ENCODE data around the gene LPCAT2. TPM values are rescaled to one million over a fixed set of nuclear protein-coding genes. Genes with fewer than 3 reads are reported as not detected.
A peak's percentile ranks its signal among the peaks of the same experiment; 100 is the strongest.

Gene LPCAT2
- total and polyA plus RNA-seq, 2 of the 13 experiments (the other 11 are each of a cell fraction or from before 2014, with no cell fraction given) = 9.9 to 17.6 TPM

- TF ChIP-seq KDM3A (CRISPR knock-in tag; IDR thresholded peaks at IDR 0.05; ENCODE audit: low read depth) (peak; percentile 75; the same call in 1 of the 2 replicates), ZSCAN22 (CRISPR knock-in tag; IDR thresholded peaks at IDR 0.05) (peak; percentile 97), HNRNPUL1 (IDR thresholded peaks at IDR 0.05; ENCODE audit: low read depth, low read length) (no peak), MYNN (CRISPR knock-in tag; IDR thresholded peaks at IDR 0.05; ENCODE audit: low read depth) (peak; percentile 60; the same call in 1 of the 2 replicates), ZFP90 (CRISPR knock-in tag; IDR thresholded peaks at IDR 0.05; ENCODE audit: borderline replicate concordance) (peak; percentile 83; the same call in 1 of the 2 replicates), ZNF800 (CRISPR knock-in tag; IDR thresholded peaks at IDR 0.05) (peak; percentile 60; the same call in 1 of the 2 replicates), MTA1 (CRISPR knock-in tag; IDR thresholded peaks at IDR 0.05; ENCODE audit: borderline replicate concordance) (no peak), TFDP1 (CRISPR knock-in tag; IDR thresholded peaks at IDR 0.05; ENCODE audit: borderline replicate concordance) (no peak), ZNF33A (CRISPR knock-in tag; IDR thresholded peaks at IDR 0.05; ENCODE audit: borderline replicate concordance) (no peak), HOXA3 (CRISPR knock-in tag; IDR thresholded peaks at IDR 0.05) (0 out of 2 replicates have a peak, but pooled peaks have one; percentile 48), ZNF136 (CRISPR knock-in tag; IDR thresholded peaks at IDR 0.05; ENCODE audit: low read depth) (no peak), HES4 (CRISPR knock-in tag; IDR thresholded peaks at IDR 0.05; ENCODE audit: borderline replicate concordance) (no peak), FOSL2 (CRISPR knock-in tag; IDR thresholded peaks at IDR 0.05) (no peak), RAD21 (CRISPR knock-in tag; IDR thresholded peaks at IDR 0.05) (peak; percentile 23; the same call in 1 of the 2 replicates), CCDC6 (CRISPR knock-in tag; IDR thresholded peaks at IDR 0.05) (0 out of 2 replicates have a peak, but pooled peaks have one; percentile 33), DNMT3B (CRISPR knock-in tag; conservative IDR thresholded peaks at IDR 0.05) (no peak), ZNF598 (CRISPR knock-in tag; IDR thresholded peaks at IDR 0.05; ENCODE audit: borderline replicate concordance) (peak; percentile 60; the same call in 1 of the 2 replicates), DRAP1 (CRISPR knock-in tag; IDR thresholded peaks at IDR 0.05) (peak; percentile 71), TGIF2 (CRISPR knock-in tag; IDR thresholded peaks at IDR 0.05) (no peak; the same call in 1 of the 2 replicates), ZNF674 (CRISPR knock-in tag; IDR thresholded peaks at IDR 0.05; ENCODE audit: low read depth) (no peak), ETV5 (CRISPR knock-in tag; IDR thresholded peaks at IDR 0.05; ENCODE audit: borderline replicate concordance) (no peak), PITX1 (CRISPR knock-in tag; IDR thresholded peaks at IDR 0.05) (no peak)
Measured at GRCh38 chr16:55508941-55509931, at the start of gene LPCAT2 (continued).

All from HepG2 (cell line).